T-helper 1 cell treated with Interleukin-12 subunit alpha and Interleukin-12 subunit beta and Interleukin-4 antibody, amounts not matched to agents 30 ng/mL and 1 ng/mL, for 36 hours (primary cell): ENCODE results near the gene ZDHHC14. TPM values are rescaled to one million over a fixed set of nuclear protein-coding genes. Genes with fewer than 3 reads are reported as not detected.
"Not testable (repeated sequence)": the region's sequence is repeated elsewhere in the genome, so short reads cannot be mapped to it uniquely, and the experiment has no call there.

ENCODE experiments used
- intact Hi-C: fragments of 100-400 bp; cut with micrococcal nuclease; formaldehyde crosslinking; loops from one replicate; pipeline ENCODE4 v1.15.1; 2024
- total RNA-seq: library from RNA; stranded (reverse); gene quantifications from 2 replicates; pipeline ENCODE4 v1.2.3, GENCODE V29; 2022

ZDHHC14 gene
- total RNA-seq, 1 donor from 2014 or later: 18.3 TPM

DNA sequence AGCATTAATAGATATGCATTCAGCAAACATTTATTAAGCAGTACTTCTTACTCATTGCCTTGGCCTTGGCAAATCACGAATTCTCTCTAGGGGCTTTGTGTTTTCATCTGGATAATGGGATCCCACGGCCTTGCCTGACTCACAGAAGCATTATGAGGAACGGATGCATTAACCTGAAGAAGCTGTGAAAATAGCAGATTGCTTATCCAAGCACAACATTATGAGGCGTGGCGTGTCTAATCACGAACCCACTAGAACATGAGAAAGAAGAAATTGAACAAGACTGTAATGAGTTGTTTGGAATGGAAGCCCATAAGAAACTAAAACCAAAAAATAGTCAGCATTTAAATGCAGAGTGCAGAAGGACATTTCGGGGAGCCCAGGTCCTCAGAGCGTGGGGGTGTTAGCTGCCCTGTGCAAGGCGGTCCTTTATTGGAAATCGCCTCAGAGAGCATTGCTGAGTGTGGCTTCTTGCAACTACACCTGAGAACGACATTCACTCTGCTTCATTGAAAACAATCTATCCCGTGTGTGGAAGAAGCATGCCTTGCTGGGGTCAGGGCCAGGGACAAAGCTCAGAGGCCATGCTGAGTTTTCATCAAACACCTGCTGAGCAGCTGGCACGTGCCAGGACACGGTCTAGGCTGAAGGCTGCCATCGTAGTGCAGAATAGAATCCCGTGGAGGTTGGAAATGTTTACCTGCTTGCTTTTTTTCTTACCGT lies 179.9 kb downstream of the ZDHHC14 start:
- intact Hi-C loops: loop anchor here (5.0 kb wide), 1 partner anchor 34 kb away; no protein-coding TSS in a partner anchor

DNA sequence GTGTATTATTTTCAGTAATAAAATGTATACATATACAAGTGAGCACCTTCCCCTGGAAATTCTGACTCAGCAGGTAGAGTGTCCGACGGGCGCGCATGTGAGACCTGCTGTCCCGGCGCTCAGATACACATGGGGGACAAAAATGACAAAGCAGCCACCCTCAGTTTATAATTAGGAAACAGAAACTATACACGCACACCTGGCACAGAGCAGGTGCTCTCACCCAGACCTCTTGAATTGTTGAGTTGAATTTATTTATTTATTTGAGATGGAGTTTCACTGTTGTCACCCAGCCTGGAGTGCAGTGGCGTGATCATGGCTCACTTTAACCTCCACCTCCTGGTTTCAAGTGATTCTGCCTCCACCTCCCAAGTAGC lies 180.4 kb downstream of the ZDHHC14 start:
- intact Hi-C loops: loop anchor here (5.0 kb wide), 1 partner anchor 34 kb away; no protein-coding TSS in a partner anchor

DNA sequence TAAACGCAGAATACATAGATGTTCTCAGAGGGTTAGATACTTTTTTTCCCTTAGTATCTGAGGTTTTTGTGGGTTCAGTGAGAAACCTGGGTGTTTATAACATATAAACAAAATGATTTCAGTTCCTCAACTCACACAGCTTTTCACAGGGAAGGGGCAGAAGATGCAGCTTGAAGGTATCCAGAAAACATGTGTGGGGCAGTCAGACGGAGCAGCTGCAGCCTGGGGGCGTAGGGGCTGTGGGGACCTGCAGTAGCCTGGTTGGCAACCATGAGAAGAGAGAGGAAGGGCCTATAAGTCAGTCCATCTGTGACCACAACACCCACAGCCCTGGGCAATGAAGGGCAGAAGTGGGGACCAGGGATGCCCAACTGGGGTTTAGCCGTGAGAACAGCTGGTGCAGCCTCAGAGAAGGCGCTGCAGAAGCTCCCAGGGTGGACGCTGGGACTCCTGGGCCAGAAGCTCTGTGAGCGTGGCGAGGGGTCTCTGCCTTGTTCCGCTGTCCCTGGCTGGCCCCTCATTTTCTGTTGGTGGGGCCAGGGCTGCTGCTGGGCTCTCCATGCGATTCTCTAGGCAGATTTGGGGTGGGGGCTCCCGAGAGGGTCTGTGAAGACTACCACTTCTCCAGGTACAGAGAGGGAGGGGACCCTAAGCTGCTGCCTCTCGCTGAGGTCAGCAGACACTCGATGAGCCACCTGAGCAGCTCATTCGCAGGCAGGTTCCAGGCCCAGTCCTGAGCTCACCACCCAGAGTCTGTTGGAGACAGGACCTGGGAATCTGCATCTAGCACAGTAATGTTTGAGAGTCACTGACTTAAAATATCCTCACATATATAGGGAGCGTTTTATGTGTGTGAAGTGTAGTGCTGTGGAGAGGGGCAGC lies 181.2 kb downstream of the ZDHHC14 start:
- intact Hi-C loops: loop anchor here (2.0 to 5.0 kb wide), 2 partner anchors 35 to 105 kb away; no protein-coding TSS in a partner anchor

DNA sequence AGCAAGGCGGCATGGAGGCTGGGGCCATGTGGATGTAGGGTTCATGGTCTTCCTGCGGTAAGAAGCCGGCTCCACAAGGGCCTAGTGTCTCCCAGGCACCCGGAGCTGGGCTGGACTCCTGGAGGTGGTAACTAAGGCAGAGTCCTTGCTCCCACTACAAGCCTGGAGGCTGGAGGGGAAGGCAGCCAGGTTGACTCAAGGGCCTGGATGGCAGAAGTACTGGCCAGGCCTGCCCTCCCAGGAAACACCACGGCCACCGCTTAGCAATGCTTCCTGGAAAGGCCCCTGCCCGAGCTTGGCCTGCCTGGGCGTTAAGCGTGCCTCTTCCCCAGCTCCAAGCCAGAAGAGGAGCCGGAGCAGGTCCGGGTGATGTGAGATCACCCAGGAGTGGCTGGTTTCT lies 182.0 kb downstream of the ZDHHC14 start:
- intact Hi-C loops: loop anchor here (2.0 to 5.0 kb wide), 2 partner anchors 36 to 104 kb away; no protein-coding TSS in a partner anchor

DNA sequence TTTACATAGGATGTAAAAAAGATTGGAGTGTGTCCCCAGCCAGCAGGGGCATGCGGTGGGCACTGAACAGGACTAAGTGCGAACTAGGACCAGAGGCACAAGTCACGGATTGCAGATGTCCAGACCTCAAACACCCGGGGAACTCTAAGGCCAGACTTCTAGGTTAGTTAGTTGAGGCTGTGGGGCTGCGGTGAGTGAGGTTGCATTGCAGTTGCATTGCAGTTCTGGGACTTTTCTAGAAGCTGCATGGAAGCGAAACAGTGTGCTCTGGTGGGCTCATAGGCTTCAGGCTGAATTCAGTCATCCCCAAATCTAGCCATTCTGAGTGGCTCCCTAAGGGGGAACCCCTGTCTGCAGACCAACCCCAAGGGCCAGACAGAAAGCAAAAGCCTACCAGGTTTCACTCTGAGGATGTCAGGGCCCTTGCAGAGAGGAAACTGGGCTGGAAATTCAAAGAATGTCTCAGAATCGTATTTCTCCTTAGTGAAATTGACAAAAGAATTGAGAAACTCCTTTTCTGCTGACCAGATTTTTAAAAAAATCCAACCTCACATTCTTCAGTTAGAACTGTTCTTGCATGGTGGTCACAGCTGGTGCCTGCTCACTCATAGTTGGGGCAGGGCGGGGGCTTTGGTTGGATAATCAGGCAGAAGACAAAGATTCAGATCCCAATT lies 182.8 kb downstream of the ZDHHC14 start:
- intact Hi-C loops: loop anchor here (2.0 to 5.0 kb wide), 2 partner anchors 36 to 103 kb away; no protein-coding TSS in a partner anchor

DNA sequence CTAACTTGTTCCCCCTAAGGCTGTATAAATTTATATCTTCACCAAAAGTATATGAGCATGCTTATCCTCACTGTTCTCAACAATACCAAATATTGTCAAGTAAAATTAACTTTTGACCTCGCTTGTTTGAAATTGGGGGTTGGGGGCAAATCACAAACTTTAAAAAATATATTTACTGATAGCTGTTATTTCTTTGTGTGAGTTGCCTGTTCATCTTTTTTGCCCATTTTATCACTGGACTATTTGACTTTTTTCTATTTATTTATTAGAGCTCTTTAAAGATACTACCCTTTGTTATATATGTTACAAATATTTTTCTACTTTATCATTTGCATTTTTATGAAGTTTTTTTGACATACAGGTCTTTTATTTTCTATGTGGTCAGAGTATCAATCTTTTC lies 187.7 kb downstream of the ZDHHC14 start:
- intact Hi-C loops: loop anchor here (1.0 to 5.0 kb wide), 5 partner anchors 18 to 194 kb away; no protein-coding TSS in a partner anchor

DNA sequence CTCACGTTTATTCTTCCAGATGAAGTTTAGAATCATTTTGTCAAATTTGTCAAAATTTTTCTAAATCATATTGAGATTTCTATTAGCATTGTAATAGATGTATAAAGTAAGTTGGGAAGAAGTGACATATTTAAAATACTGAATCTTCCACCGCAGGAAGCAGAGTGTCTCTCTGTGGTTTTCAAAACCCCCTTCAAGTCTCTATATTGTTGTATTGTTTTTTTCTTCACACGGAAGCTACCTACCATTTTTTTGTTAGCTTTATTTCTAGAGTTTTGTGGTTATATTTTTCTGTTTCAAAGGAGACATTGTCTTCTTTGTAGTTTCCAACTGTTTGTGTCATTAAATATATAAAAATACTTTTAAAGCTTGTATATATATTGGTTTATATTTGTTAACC lies 188.6 kb downstream of the ZDHHC14 start:
- intact Hi-C loops: loop anchor here (1.0 to 5.0 kb wide), 5 partner anchors 19 to 193 kb away; no protein-coding TSS in a partner anchor

DNA sequence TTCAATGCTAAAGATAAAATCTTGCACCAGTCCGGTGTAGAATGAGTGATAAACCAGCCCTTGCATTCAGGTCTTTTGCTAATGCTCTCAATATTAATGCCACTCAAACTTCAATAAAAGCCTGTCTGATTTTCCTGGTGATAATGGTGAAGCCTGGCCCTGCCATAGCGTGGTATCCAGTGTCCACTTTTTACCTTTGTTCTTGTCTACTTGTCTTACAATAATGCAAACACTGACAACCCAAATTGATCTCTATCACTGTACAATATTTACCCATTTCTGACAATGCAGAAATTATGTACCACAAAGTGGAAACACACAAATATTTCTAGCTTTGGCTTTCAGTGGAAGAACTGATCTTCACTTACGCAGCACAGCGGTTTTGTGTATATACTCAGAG lies 189.1 kb downstream of the ZDHHC14 start:
- intact Hi-C loops: no loop called here

DNA sequence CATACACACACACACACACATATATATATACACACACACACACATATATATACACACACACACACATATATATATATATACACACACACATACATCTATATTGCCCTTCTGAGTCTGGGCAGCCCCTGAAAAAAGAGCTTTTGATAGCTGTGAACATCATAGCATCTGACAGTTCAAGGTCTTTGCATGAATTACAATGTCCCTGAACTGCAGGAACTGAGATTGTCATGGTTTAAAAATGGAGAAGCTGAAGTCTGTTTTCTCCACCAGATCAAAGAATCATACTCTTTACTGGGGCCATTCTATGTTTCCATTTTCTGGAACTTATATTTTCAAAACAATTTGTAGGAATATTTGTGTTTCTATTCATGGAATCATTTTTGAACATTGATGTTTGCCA lies 189.8 kb downstream of the ZDHHC14 start:
- intact Hi-C loops: no loop called here

DNA sequence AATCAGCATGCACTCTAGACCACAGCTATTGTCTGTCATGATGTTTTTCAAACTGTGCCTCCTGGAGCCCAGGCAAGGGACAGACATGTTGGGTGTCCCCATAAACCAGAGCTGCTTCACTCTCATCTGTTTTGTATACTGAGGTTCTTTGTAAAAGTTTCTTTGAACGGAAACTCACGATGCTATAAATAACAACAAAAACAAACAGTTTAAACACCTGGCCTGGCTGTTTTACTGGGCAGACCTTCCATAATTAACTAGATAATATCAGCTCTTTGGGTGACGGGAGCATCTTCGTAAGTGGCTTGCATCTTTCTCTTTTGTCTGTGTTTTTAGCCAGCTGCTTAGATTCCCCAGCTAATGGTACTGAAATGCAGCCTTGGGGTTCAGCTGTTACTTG lies 190.3 kb downstream of the ZDHHC14 start:
- intact Hi-C loops: no loop called here

DNA sequence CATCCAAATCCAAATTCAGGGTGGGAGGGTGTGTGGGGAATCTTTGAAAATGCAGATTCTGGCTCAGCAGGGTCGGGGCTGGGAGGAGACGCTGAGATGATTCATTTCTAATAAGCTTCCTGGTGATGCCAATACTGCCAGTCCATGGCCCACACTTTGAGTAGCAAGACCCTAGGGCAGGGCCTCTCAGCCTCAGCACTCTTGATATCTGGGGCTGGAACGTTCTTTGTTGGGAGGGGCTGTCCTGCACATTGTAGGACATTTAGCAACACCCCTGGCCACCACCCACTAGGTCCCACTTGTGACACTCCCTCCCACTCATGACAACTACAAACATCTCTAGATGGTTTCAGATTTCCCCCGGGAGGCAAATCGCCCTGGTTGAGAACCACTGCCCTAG lies 191.0 kb downstream of the ZDHHC14 start:
- intact Hi-C loops: no loop called here

DNA sequence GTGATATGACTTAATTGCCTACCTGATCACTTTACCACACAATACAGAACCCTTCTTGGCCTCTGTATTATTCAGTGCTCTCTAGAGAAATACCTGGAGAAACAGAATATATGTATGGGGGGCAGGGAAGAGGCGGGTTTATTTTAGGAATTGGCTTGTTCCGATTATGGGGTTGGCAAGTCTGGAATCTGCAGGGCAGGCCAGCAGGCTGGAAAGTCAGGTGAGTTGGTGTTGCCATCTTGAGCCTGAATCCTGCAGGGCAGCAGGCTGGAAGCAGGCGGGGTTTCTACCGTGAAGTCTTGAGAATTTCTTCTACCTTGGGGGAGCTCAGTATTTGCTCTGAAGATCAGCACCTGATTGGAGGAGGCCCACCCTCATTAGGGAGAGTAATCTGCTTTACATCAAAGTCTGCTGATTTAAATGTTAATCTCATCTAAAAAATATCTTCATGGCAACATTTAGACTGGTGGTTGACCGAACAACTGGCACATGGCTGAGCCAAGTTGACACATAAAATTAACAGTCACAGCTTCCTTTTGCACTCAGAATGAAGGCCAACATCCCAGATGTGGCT lies 193.9 kb downstream of the ZDHHC14 start:
- intact Hi-C loops: no loop called here

DNA sequence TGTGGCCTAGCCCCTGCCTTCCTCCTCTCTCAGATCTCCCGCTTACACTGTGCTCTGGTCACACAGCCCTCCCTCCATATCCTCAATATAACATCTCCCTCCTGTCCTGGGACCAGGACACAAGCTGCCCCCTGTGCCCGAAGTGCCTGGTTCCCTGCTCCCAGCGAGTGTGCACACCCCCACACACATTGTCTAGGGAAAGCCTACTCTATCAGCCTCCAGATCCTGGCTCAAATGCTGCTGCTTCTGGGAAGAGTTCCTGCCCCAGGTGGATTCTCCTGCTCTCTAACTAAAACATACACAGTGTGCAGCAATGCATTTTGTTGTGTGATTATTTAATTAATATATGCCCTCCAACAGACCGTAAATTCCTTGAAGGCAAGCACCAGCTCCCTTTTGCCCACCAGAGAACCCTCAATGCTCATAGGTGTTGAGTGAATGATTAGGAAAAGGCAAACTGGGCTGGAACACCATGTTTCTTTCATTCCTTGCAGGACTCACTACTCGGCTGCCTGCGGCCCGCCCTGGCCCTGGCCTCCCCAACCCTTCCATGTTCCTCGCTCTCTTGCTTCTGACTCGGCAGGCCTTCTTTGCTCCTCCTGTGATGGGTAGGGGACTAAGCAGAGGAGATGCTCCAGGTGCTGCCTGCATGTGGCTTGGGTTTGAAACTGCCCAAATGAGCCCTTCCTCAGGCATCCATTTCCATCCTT lies 194.6 kb downstream of the ZDHHC14 start:
- intact Hi-C loops: no loop called here

DNA sequence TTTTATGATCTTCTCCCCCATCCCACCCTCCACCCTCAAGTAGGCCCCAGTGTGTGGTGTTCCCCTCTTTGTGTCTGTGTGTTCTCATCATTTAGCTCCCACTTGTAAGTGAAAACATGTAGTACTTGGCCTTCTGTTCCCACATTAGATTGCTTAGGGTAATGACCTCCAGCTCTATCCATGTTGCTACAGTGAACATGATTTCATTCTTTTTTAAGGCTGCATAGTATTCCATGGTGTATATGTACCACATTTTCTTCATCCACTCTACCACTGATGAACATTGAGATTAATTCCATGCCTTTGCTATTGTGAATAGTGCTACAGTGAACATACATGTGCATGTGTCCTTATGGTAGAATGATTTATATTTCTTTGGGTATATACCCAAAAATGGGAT lies 196.0 kb downstream of the ZDHHC14 start:
- intact Hi-C loops: not testable (repeated sequence)

DNA sequence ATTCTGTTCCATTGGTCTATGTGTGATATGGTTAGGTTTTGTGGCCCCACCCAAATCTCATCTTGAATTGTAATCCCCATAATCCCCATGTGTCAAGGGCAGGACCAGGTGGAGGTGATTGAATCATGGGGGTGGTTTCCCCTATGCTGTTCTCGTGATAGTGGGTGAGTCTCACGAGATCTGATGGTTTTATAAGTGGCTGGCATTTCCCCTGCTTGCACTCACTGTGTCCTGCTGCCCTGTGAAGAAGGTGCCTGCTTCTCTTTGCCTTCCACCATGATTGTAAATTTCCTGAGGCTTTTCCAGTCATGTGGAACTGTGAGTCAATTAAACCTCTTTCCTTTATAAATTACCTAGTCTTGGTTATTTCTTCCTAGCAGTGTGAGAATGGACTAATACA lies 197.5 kb downstream of the ZDHHC14 start:
- intact Hi-C loops: not testable (repeated sequence)

DNA sequence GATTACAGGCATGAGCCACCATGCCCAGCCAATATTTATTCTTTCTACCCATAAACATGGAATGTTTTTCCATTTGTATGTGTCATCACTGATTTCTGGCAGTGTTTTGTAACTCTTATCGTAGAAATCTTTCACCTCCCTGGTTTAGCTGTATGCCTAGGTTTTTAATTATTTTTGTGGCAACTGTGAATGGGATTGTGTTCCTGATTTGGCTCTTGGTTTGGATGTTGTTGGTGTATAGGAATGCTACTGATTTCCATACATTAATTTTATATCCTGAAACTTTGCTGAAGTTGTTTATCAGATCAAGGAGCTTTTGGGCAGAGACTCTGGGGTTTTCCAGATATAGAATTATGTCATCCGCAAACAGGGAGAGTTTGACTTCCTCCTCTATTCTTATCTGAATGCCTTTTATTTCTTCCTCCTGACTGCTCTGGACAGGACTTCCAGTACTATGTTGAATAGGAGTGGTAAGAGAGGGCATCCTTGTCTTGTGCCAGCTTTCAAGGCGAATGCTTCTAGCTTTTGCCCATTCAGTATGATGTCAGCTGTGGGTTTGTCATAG lies 198.6 kb downstream of the ZDHHC14 start:
- intact Hi-C loops: no loop called here

DNA sequence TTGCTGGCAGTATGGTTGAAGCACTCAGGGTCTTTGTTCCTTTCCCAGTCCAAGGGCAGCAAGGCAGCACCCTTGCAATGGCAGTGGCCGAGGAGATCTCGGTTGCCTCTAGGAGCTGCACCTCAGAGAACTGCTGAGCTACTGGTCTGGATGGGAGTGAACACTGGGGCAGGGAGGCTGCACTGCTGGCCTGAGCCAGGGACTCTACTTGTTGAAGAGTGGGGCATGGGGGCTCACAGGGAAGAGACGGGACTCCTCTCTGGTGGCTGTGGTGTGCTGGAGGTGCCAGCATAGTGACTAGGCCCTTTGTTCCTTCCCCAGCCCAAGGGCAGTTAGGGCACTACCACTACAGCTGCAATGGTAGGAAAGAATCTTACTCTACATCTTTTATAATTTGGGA lies 203.0 kb downstream of the ZDHHC14 start:
- intact Hi-C loops: no loop called here

DNA sequence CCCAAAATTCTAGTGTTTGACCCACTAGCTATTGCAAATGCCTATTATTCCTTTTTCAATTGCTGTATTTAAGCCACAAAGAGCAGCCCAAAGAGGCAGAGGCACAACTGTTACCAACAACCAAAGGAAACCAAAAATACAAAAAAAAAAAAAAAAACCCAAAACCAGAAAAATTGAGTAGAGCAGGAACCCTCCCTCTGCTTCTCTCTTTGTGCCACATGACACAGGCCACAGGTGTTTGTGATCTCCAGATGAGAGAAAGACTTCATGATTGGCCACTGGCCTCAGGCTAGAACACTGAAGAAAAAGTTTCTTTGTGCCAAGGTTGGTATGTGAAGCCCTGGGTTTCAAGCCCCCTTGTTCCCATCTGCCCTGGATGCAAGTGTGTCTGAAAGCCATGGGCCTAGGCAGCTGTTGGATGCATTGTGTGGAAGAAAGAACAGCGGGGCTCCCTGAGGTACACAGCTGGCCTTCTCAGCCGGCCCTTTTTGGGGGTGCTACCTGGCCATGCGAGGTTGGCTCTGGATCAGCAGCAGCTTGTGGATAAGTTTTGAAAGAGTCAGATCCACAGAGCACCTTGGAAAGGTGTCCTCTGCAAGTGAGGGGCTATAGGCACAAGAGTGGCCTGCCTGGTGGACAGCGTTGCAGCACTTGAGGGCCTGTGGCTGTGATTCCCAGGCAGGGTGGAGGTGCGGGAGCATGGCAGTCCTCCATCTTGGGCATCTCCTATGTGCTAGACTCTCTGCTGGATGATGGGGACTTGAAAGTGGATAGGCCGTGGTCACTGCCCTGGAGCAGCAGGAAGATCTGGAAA lies 204.5 kb downstream of the ZDHHC14 start:
- intact Hi-C loops: no loop called here

DNA sequence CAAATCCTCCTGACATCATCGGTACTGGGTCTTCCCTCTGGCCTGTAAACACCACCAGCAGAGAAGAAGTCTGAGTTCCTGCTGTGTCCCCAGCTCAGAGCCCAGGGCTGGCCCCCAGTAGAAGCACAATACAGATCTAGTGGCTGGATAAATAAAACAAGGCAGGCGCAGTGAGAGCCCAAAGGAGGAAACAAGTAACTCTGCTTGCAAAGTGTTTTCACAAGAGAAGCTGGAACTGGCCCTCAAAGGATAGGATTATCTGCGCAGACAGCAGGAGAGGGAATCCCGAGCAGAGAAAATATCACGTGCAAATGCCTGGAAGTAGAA lies 205.1 kb downstream of the ZDHHC14 start:
- intact Hi-C loops: no loop called here
